ENCODE measurements around the gene IGF2R.
"Not testable (repeated sequence)": the region's sequence is repeated elsewhere in the genome, so short reads cannot be mapped to it uniquely, and the experiment has no call there.

IGF2R gene

GRCh38 chr6:160122744-160123143 lies 153.9 kb downstream of the IGF2R start:
- Histone ChIP-seq H3K36me3 (ENCODE audit: control insufficient read depth, insufficient read depth, low read length) (no peaks in the 10 kb centered on the region), H3K4me3 (ENCODE audit: low read length) (no peak overlapping the region), H3K4me1 (ENCODE audit: control insufficient read depth, insufficient read depth, low read length) (no peaks in the 10 kb centered on the region), H3K9ac (ENCODE audit: low read length) (no peak overlapping the region), H3K9me3 (ENCODE audit: control insufficient read depth, low read length) (no peaks in the 10 kb centered on the region), H3K27me3 (ENCODE audit: control insufficient read depth, insufficient read depth, low read length) (no peaks in the 10 kb centered on the region)

- no peaks in the 10 kb centered on the region for H3K36me3 ChIP-seq (ENCODE audit: control insufficient read depth, insufficient read depth, low read length)
- no peaks in the 10 kb centered on the region for H3K4me1 ChIP-seq (ENCODE audit: control insufficient read depth, insufficient read depth, low read length)
- no peak overlapping the region for H3K4me3 ChIP-seq (ENCODE audit: low read length)
- no peaks in the 10 kb centered on the region for H3K9me3 ChIP-seq (ENCODE audit: control insufficient read depth, low read length)
- H3K9ac ChIP-seq (ENCODE audit: low read length) = no peak overlapping the region
- H3K27me3 ChIP-seq (ENCODE audit: control insufficient read depth, insufficient read depth, low read length) = no peaks in the 10 kb centered on the region
These were observed 155.1 kb downstream of the IGF2R start for GRCh38 chr6:160124007-160124406.

GRCh38 chr6:160124605-160125004 lies 155.7 kb downstream of the IGF2R start:
- no peaks in the 10 kb centered on the region for H3K36me3 ChIP-seq (ENCODE audit: control insufficient read depth, insufficient read depth, low read length)
- no peaks in the 10 kb centered on the region for H3K27me3 ChIP-seq (ENCODE audit: control insufficient read depth, insufficient read depth, low read length)
- H3K4me1 ChIP-seq (ENCODE audit: control insufficient read depth, insufficient read depth, low read length) = no peaks in the 10 kb centered on the region
- no peaks in the 10 kb centered on the region for H3K9me3 ChIP-seq (ENCODE audit: control insufficient read depth, low read length)
- H3K4me3 ChIP-seq (ENCODE audit: low read length) = no peak overlapping the region
- no peak overlapping the region for H3K9ac ChIP-seq (ENCODE audit: low read length)

GRCh38 chr6:160125105-160125504 lies 156.2 kb downstream of the IGF2R start:
- not testable (repeated sequence) for H3K9ac ChIP-seq (ENCODE audit: low read length); H3K27me3 ChIP-seq (ENCODE audit: control insufficient read depth, insufficient read depth, low read length); H3K4me3 ChIP-seq (ENCODE audit: low read length); H3K36me3 ChIP-seq (ENCODE audit: control insufficient read depth, insufficient read depth, low read length); H3K9me3 ChIP-seq (ENCODE audit: control insufficient read depth, low read length); H3K4me1 ChIP-seq (ENCODE audit: control insufficient read depth, insufficient read depth, low read length)

GRCh38 chr6:160127270-160128124 lies 158.6 kb downstream of the IGF2R start:
- no peaks in the 10 kb centered on the region for H3K4me1 ChIP-seq (ENCODE audit: control insufficient read depth, insufficient read depth, low read length)
- H3K36me3 ChIP-seq (ENCODE audit: control insufficient read depth, insufficient read depth, low read length) = no peaks in the 10 kb centered on the region
- no peaks in the 10 kb centered on the region for H3K27me3 ChIP-seq (ENCODE audit: control insufficient read depth, insufficient read depth, low read length)
- no peak overlapping the region for H3K9ac ChIP-seq (ENCODE audit: low read length)
- H3K4me3 ChIP-seq (ENCODE audit: low read length) = no peak overlapping the region
- no peaks in the 10 kb centered on the region for H3K9me3 ChIP-seq (ENCODE audit: control insufficient read depth, low read length)

- no peaks in the 10 kb centered on the region for H3K27me3 ChIP-seq (ENCODE audit: control insufficient read depth, insufficient read depth, low read length)
- H3K4me1 ChIP-seq (ENCODE audit: control insufficient read depth, insufficient read depth, low read length) = no peaks in the 10 kb centered on the region
These were observed 159.3 kb downstream of the IGF2R start for GRCh38 chr6:160128125-160128683.

GRCh38 chr6:160128879-160129516 lies 160.1 kb downstream of the IGF2R start:
- Histone ChIP-seq H3K36me3 (ENCODE audit: control insufficient read depth, insufficient read depth, low read length) (no peaks in the 10 kb centered on the region), H3K9me3 (ENCODE audit: control insufficient read depth, low read length) (no peaks in the 10 kb centered on the region), H3K4me1 (ENCODE audit: control insufficient read depth, insufficient read depth, low read length) (no peaks in the 10 kb centered on the region), H3K27me3 (ENCODE audit: control insufficient read depth, insufficient read depth, low read length) (no peaks in the 10 kb centered on the region), H3K9ac (ENCODE audit: low read length) (no peak overlapping the region), H3K4me3 (ENCODE audit: low read length) (no peak overlapping the region)

More at GRCh38 chr6:160128125-160128683, 159.3 kb downstream of the IGF2R start:
- Histone ChIP-seq H3K36me3 (ENCODE audit: control insufficient read depth, insufficient read depth, low read length) (no peaks in the 10 kb centered on the region), H3K9me3 (ENCODE audit: control insufficient read depth, low read length) (no peaks in the 10 kb centered on the region), H3K9ac (ENCODE audit: low read length) (no peak overlapping the region), H3K4me3 (ENCODE audit: low read length) (no peak overlapping the region)

- H3K9me3 ChIP-seq (ENCODE audit: control insufficient read depth, low read length) = no peaks in the 10 kb centered on the region
These were observed 161.2 kb downstream of the IGF2R start for GRCh38 chr6:160129881-160130615.

GRCh38 chr6:160130729-160131484 lies 162.0 kb downstream of the IGF2R start:
- H3K4me1 ChIP-seq (ENCODE audit: control insufficient read depth, insufficient read depth, low read length) = no peaks in the 10 kb centered on the region
- H3K9me3 ChIP-seq (ENCODE audit: control insufficient read depth, low read length) = no peaks in the 10 kb centered on the region
- no peak overlapping the region for H3K9ac ChIP-seq (ENCODE audit: low read length)
- no peaks in the 10 kb centered on the region for H3K36me3 ChIP-seq (ENCODE audit: control insufficient read depth, insufficient read depth, low read length)
- H3K27me3 ChIP-seq (ENCODE audit: control insufficient read depth, insufficient read depth, low read length) = no peaks in the 10 kb centered on the region
- no peak overlapping the region for H3K4me3 ChIP-seq (ENCODE audit: low read length)

More at GRCh38 chr6:160129881-160130615, 161.2 kb downstream of the IGF2R start:
- Histone ChIP-seq H3K4me1 (ENCODE audit: control insufficient read depth, insufficient read depth, low read length) (no peaks in the 10 kb centered on the region), H3K27me3 (ENCODE audit: control insufficient read depth, insufficient read depth, low read length) (no peaks in the 10 kb centered on the region), H3K9ac (ENCODE audit: low read length) (no peak overlapping the region), H3K4me3 (ENCODE audit: low read length) (no peak overlapping the region), H3K36me3 (ENCODE audit: control insufficient read depth, insufficient read depth, low read length) (no peaks in the 10 kb centered on the region)

- H3K4me1 ChIP-seq (ENCODE audit: control insufficient read depth, insufficient read depth, low read length) = no peaks in the 10 kb centered on the region
- H3K27me3 ChIP-seq (ENCODE audit: control insufficient read depth, insufficient read depth, low read length) = no peaks in the 10 kb centered on the region
- H3K9me3 ChIP-seq (ENCODE audit: control insufficient read depth, low read length) = no peaks in the 10 kb centered on the region
- H3K36me3 ChIP-seq (ENCODE audit: control insufficient read depth, insufficient read depth, low read length) = no peaks in the 10 kb centered on the region
- no peak overlapping the region for H3K9ac ChIP-seq (ENCODE audit: low read length)
- H3K4me3 ChIP-seq (ENCODE audit: low read length) = no peak overlapping the region
These were observed 162.9 kb downstream of the IGF2R start for GRCh38 chr6:160131636-160132296.

GRCh38 chr6:160132297-160132637 lies 163.4 kb downstream of the IGF2R start:
- Histone ChIP-seq H3K36me3 (ENCODE audit: control insufficient read depth, insufficient read depth, low read length) (no peaks in the 10 kb centered on the region), H3K9me3 (ENCODE audit: control insufficient read depth, low read length) (no peaks in the 10 kb centered on the region), H3K4me3 (ENCODE audit: low read length) (no peak overlapping the region), H3K4me1 (ENCODE audit: control insufficient read depth, insufficient read depth, low read length) (peaks cover 4% of the 10 kb centered on the region), H3K9ac (ENCODE audit: low read length) (no peak overlapping the region), H3K27me3 (ENCODE audit: control insufficient read depth, insufficient read depth, low read length) (no peaks in the 10 kb centered on the region)

Measured in mucosa of stomach (tissue), 1 donor.